ENCODE results near the gene CHURC1. TPM values are rescaled to one million over a fixed set of nuclear protein-coding genes. Genes with fewer than 3 reads are reported as not detected.
A peak's percentile ranks its signal among the peaks of the same experiment; 100 is the strongest.

The CHURC1 gene
- total RNA-seq, 1 experiment from 2014 or later: 61.9 TPM

DNA sequence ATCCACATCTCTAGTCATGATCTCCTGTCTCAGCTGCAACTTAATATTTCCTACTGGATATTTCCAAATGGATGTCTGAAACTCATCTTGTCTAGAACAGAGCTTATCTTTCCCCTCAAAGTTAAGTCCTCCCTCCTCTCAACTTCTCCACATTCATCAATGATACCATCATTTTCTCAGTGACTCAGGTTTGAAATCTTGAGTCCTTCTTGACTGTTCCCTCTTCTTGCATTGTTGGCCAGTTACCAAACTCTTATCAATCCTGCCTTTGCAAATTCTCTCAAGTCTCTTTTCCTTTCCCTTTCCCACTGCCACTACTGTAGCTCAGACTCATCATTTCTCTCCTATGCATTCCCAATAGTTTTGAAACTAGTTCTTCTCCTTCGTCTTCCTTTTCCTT, 14.3 kb upstream of the CHURC1 start:
- POLR2A ChIA-PET (ENCODE audit: low non-redundant PET): no interaction called here
- Histone ChIP-seq H3K9me3 (ENCODE audit: low read depth, low read length, poor library complexity, severe bottlenecking) (no peaks in the 10 kb centered on the region), H3K27ac (ENCODE audit: low read depth, low read length, poor library complexity, severe bottlenecking) (no peak overlapping the region), H3K4me3 (ENCODE audit: low read depth, low read length, poor library complexity, severe bottlenecking) (no peak overlapping the region), H3K4me1 (ENCODE audit: insufficient read depth, low read length, poor library complexity, severe bottlenecking) (no peaks in the 10 kb centered on the region), H3K36me3 (ENCODE audit: insufficient read depth, low read length, poor library complexity, severe bottlenecking) (no peaks in the 10 kb centered on the region), H3K27me3 (replicated peaks; ENCODE audit: insufficient read depth, low read depth, low read length, poor library complexity) (peaks cover 8% of the 10 kb centered on the region)
- intact Hi-C loops (cut with micrococcal nuclease; ENCODE audit: unreplicated experiment): no loop called here
- no peak for TF ChIP-seq EZH2 (IDR thresholded peaks at IDR 0.05; ENCODE audit: borderline replicate concordance, low read depth, low read length, poor library complexity, severe bottlenecking)
- TF ChIP-seq, protein P1, sequence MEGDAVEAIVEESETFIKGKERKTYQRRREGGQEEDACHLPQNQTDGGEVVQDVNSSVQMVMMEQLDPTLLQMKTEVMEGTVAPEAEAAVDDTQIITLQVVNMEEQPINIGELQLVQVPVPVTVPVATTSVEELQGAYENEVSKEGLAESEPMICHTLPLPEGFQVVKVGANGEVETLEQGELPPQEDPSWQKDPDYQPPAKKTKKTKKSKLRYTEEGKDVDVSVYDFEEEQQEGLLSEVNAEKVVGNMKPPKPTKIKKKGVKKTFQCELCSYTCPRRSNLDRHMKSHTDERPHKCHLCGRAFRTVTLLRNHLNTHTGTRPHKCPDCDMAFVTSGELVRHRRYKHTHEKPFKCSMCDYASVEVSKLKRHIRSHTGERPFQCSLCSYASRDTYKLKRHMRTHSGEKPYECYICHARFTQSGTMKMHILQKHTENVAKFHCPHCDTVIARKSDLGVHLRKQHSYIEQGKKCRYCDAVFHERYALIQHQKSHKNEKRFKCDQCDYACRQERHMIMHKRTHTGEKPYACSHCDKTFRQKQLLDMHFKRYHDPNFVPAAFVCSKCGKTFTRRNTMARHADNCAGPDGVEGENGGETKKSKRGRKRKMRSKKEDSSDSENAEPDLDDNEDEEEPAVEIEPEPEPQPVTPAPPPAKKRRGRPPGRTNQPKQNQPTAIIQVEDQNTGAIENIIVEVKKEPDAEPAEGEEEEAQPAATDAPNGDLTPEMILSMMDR (conservative IDR thresholded peaks at IDR 0.05; ENCODE audit: low read depth, low read length): no peak
- no TSS peak for BruUV-seq (replicated peaks)
- no peak for DNase-seq (ENCODE audit: low spot score)
- CTCF ChIA-PET: no interaction called here

DNA sequence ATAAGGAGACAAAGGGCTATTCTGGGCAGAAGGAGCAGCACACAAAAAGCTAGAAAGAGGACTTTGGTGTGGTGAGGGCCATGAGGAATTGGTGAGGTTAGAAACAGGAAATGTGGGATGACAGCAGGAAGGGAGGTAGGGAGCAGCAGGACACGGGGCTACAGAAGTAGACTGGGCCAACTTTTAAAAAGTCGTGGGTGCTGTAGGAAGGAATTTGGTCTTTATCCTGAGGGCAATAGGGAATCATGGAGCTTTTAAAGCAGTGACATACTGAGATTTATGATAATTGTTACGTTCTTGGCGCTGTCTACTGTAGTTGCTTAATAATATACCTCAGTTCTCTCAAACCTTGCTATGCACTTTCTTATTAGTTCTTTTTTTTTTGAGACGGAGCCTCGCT, 8.2 kb upstream of the CHURC1 start:
- BruUV-seq (replicated peaks): no TSS peak

DNA sequence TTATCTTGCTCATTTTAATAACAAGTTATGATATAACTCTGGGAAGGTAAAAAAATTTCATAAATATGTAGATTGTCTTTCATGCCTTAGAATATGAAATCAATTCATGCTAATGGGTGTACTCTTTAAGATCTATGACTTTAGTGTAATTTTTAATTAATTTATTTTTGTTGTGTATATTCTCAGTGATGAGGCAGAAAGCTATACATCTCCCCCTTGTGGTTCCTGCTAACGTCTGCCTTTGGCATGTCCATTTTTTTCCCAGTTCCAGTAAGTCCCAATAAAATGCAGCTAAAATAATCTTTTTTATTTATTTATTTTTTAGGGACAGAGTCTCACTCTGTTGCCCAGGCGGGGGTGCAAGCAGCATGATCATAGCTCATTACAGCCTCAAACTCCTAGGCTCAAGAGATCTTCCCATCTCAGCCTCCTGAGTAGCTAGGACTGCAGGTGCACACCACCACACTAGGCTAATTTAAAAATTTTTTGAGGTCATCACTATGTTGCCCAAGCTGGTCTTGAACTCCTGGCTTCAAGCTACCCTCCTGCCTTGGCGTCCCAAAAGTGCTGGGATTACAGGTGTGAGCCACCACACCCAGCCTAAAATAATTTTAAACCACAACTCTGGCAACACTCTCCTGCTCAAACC, 3.3 kb upstream of the CHURC1 start:
- Histone ChIP-seq H3K27me3 (replicated peaks; ENCODE audit: insufficient read depth, low read depth, low read length, poor library complexity) (no peaks in the 10 kb centered on the region), H3K27ac (ENCODE audit: low read depth, low read length, poor library complexity, severe bottlenecking) (no peak overlapping the region), H3K4me1 (ENCODE audit: insufficient read depth, low read length, poor library complexity, severe bottlenecking) (peaks cover 11% of the 10 kb centered on the region), H3K9me3 (ENCODE audit: low read depth, low read length, poor library complexity, severe bottlenecking) (no peaks in the 10 kb centered on the region), H3K36me3 (ENCODE audit: insufficient read depth, low read length, poor library complexity, severe bottlenecking) (no peaks in the 10 kb centered on the region), H3K4me3 (ENCODE audit: low read depth, low read length, poor library complexity, severe bottlenecking) (no peak overlapping the region)
- CTCF ChIA-PET: interaction anchor here (0.7 to 1.4 kb wide), 4 partner anchors 19 to 583 kb away, joined by 3 to 7 read pairs (median 5); no protein-coding TSS in a partner anchor
- intact Hi-C loops (cut with micrococcal nuclease; ENCODE audit: unreplicated experiment): loop anchor here (5.0 kb wide), 1 partner anchor 76 kb away; the partner anchor contains the start of gene FNTB
- TF ChIP-seq, protein P1 (conservative IDR thresholded peaks at IDR 0.05; ENCODE audit: low read depth, low read length): peak; percentile 69
- TF ChIP-seq EZH2 (IDR thresholded peaks at IDR 0.05; ENCODE audit: borderline replicate concordance, low read depth, low read length, poor library complexity, severe bottlenecking): no peak
- POLR2A ChIA-PET (ENCODE audit: low non-redundant PET): no interaction called here
- no TSS peak for BruUV-seq (replicated peaks)
- DNase-seq (ENCODE audit: low spot score): peak; percentile 50

More for the DNA sequence above, 8.2 kb upstream of the CHURC1 start:
- intact Hi-C loops (cut with micrococcal nuclease; ENCODE audit: unreplicated experiment): no loop called here
- peak; percentile 10 for DNase-seq (ENCODE audit: low spot score)
- no peak overlapping the region for H3K27ac ChIP-seq (ENCODE audit: low read depth, low read length, poor library complexity, severe bottlenecking)
- no peak overlapping the region for H3K4me3 ChIP-seq (ENCODE audit: low read depth, low read length, poor library complexity, severe bottlenecking)
- no peaks in the 10 kb centered on the region for H3K36me3 ChIP-seq (ENCODE audit: insufficient read depth, low read length, poor library complexity, severe bottlenecking)
- ChIA-PET CTCF (no interaction called here), POLR2A (ENCODE audit: low non-redundant PET) (no interaction called here)
- no peaks in the 10 kb centered on the region for H3K4me1 ChIP-seq (ENCODE audit: insufficient read depth, low read length, poor library complexity, severe bottlenecking)
- TF ChIP-seq EZH2 (IDR thresholded peaks at IDR 0.05; ENCODE audit: borderline replicate concordance, low read depth, low read length, poor library complexity, severe bottlenecking): no peak
- TF ChIP-seq, protein P1 (conservative IDR thresholded peaks at IDR 0.05; ENCODE audit: low read depth, low read length): no peak
- no peaks in the 10 kb centered on the region for H3K9me3 ChIP-seq (ENCODE audit: low read depth, low read length, poor library complexity, severe bottlenecking)
- H3K27me3 ChIP-seq (replicated peaks; ENCODE audit: insufficient read depth, low read depth, low read length, poor library complexity): no peaks in the 10 kb centered on the region

All from A673 (cell line).